Measurements from ENCODE around the gene CD248.
"Not testable (repeated sequence)": the region's sequence is repeated elsewhere in the genome, so short reads cannot be mapped to it uniquely, and the experiment has no call there.

The CD248 gene, protein sequence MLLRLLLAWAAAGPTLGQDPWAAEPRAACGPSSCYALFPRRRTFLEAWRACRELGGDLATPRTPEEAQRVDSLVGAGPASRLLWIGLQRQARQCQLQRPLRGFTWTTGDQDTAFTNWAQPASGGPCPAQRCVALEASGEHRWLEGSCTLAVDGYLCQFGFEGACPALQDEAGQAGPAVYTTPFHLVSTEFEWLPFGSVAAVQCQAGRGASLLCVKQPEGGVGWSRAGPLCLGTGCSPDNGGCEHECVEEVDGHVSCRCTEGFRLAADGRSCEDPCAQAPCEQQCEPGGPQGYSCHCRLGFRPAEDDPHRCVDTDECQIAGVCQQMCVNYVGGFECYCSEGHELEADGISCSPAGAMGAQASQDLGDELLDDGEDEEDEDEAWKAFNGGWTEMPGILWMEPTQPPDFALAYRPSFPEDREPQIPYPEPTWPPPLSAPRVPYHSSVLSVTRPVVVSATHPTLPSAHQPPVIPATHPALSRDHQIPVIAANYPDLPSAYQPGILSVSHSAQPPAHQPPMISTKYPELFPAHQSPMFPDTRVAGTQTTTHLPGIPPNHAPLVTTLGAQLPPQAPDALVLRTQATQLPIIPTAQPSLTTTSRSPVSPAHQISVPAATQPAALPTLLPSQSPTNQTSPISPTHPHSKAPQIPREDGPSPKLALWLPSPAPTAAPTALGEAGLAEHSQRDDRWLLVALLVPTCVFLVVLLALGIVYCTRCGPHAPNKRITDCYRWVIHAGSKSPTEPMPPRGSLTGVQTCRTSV

GRCh38 chr11:66316849-66317251 is at the start of gene CD248:
CD248 (minus strand) TSS chr11:66317044; CDS start chr11:66317027, 17 bp downstream.
- DNase-seq (ENCODE audit: low spot score): peak; percentile 91

GRCh38 chr11:66365711-66366619 is 49.1 kb upstream of the CD248 start:
- DNase-seq (ENCODE audit: low spot score): no peak

GRCh38 chr11:66365166-66365565 is 48.3 kb upstream of the CD248 start:
- no peak for DNase-seq (ENCODE audit: low spot score)

DNA sequence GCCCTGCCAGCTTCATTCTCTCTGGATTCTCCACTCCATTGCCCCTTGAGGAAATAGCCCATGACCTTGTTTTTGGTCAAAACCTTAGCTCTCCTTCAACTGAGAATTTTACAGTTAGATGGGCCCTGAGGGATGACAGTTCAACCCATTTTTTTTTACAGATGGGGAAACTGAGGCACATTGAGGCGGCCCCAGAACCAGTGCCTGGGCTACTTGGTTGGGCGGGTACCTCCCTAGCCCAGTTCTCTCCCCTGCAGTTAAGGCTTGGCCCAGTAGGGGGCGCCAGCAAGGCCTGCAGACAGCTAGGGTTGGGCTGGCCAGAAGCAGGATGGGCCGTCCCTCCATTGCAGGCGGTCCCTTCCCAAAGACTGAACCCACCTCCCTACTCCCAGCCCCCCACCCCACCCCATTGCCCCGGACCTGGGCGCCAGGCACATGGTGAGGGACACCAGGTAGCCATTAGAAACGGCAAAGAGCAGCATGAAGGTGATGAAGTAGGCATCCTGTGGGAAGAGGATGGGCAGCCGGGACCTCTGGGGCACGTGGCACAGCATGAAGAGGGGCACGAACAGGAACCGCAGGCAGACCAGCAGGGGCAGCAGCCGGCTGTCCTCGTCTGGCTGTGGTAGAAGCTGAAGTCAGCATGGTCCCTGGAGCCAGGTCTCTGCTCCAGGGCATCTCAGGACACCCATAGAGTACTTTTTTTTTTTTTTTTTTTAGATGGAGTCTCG is 47.1 kb upstream of the CD248 start:
- peak; percentile 49 for DNase-seq (ENCODE audit: low spot score)

GRCh38 chr11:66363187-66363601 is 46.4 kb upstream of the CD248 start:
- no peak for DNase-seq (ENCODE audit: low spot score)

- DNase-seq (ENCODE audit: low spot score): no peak
These were observed 45.8 kb upstream of the CD248 start for GRCh38 chr11:66362481-66363147.

GRCh38 chr11:66361502-66361941 is 44.7 kb upstream of the CD248 start:
- DNase-seq (ENCODE audit: low spot score): no peak

GRCh38 chr11:66360406-66361073 is 43.7 kb upstream of the CD248 start:
- DNase-seq (ENCODE audit: low spot score): no peak

DNA sequence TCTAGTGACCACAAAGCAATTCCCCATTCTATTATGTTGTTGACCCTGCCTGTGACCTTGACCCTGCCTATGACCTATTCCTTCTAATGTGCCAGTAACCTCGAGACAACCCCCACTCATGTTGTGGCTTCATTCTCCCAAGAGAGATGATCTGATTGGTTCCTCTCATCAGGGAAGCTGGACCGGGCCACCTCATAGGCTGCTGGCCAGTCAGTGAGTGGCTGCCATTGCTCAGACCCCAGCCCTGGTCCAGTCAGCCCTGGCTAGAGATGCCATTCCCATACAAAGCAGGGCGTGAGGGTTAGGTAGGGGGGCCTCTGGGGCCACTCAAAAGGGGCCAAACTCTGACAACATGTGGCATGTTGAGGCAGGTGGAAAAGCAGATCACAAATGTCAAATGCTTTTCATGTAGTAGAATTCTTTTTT is 42.8 kb upstream of the CD248 start:
- no peak for DNase-seq (ENCODE audit: low spot score)

DNA sequence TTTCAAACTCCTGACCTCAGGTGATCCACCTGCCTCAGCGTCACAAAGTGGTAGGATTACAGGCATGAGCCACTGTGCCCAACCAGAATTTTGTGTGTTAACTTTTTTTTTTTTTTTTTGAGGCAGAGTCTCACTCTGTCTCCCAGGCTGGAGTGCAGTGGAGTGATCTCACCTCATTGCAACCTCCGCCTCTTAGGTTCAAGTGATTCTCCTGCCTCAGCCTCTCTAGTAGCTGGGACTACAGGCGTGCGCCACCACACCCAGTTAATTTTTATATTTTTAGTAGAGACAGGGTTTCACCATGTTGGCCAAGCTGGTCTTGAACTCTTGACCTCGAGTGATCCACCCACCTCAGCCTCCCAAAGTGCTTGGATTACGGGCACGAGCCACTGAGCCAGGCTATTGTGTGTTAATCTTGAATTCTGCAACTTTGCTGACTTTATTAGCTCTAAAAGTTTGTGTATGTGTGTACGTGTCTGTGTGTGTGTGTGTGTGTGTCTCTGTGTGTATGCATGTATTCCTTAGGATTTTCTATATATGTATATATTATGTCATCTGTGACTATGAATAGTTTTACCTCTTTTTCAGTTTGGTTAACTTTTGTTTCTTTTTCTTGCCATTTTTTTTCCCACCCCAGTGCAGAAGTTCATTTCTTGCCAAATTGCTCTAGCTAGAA is 33.9 kb upstream of the CD248 start:
- not testable (repeated sequence) for DNase-seq (ENCODE audit: low spot score)

- no peak for DNase-seq (ENCODE audit: low spot score)
These were observed 32.2 kb upstream of the CD248 start for GRCh38 chr11:66349084-66349386.

DNA sequence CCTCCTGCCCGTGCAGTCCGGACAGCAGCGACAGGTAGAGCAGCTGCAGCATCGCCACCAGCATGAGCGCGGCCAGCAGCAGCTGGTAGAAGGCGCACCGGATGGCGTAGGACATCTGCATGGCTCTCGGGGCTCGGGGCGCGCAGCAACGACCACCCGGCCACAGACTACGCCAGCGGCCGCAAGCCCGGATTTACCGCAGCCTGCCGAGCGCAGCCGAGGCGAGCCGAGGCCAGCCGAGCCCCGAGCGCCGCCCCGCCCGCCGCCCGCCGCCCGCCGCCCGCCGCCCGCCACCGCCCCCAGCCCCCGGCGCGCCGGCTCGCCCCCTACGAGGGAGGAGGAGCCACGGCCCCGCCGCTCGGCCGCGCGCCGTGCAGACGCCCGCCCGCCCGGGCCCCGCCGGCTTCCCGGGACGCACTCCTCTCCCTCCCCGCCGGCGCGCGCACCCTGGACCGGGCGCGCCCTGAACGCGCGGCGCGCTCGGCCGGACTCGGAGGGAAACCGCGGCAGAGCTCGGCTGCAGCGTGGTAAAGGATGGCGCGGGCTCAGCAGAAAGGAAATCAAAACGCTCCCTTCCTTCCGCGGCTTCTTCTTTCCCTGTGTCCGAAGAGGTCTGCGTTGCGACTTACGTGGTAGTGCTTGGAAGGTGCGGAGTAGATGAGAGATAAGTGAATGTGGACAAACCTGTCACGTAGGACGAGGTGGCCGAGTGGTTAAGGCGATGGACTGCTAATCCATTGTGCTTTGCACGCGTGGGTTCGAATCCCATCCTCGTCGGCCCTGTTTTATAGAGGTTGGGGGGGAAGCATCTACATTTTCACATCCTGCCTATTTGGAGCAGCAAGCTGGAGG is 30.8 kb upstream of the CD248 start, which contains the start of gene B4GAT1:
Gene B4GAT1 (minus strand): TSS at position 205 of the 852 bp plus-strand sequence. CDS start 84 bp downstream, at position 121.
- DNase-seq (ENCODE audit: low spot score): peak; percentile 92

- no peak for DNase-seq (ENCODE audit: low spot score)
These were observed 29.9 kb upstream of the CD248 start for GRCh38 chr11:66346476-66347424.

GRCh38 chr11:66345316-66345649 is 28.4 kb upstream of the CD248 start:
- no peak for DNase-seq (ENCODE audit: low spot score)

DNA sequence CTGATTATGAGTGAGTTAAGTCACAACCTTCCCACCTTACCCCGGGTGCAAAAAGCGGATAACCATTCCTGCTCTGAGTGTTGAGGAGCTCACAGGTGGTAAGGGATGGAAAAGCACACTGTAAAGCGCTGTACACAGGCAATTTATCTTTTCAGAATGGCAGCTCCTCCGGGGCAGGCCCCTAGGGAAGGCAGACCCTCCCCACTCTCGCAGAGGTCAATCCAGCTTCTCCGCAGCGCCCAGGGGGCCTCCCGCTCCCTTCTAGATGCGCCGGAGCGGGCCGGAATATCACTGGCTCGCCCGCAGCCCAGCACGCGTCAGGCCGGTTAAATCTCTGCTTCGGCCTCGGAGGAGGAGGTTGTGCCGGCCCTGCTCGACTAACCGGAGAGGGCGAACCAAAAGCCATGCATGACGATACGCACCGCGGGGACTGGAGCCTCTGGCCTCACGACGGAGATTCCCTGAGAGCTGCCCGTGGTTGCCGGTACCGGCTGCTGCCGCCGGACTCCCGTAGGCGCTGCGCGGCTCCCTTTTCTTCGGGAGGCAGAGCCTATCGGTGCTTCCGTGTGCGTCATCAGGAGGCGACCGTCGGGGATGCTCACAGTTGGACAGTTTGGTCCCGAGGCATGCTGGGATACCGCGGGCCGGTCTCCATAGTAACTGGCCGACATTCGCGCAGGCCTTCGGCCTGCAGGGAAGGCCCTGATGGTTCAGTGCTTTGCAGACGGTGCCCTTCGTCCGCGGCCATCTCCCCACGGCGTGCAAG is 27.9 kb upstream of the CD248 start, which contains the start of gene BRMS1:
Gene BRMS1 (minus strand): TSS at position 555 of the 766 bp plus-strand sequence. CDS start 2,870 bp downstream, outside the sequence.
- peak; percentile 95 for DNase-seq (ENCODE audit: low spot score)

GRCh38 chr11:66343176-66343575 is 26.3 kb upstream of the CD248 start:
- DNase-seq (ENCODE audit: low spot score): no peak
